ENCODE data around the gene TCF12.
"Not testable (repeated sequence)": the region's sequence is repeated elsewhere in the genome, so short reads cannot be mapped to it uniquely, and the experiment has no call there.

TCF12 gene

GRCh38 chr15:56948000-56948763 is 29.7 kb downstream of the TCF12 start:
- DNase-seq = no peak

- DNase-seq = no peak
Measured at GRCh38 chr15:56948764-56949101, 30.3 kb downstream of the TCF12 start.

DNA sequence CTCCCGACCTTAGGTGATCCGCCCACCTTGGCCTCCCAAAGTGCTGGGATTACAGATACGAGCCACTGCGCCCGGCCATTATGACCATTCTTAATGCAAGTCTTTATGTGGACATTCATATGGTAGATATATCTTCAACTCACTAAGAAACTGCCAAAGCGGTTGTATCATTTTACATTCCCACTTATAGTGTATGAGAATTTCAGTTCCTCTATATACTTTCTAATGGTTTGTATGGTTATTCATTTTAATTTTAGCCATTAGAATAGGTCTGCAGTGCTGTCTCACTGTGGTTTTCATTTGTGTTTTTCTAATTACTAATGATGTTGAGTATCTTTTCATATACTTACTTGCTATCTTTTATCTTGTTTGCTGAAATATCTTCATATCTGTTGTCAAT is 32.5 kb downstream of the TCF12 start:
- no peak for DNase-seq

DNA sequence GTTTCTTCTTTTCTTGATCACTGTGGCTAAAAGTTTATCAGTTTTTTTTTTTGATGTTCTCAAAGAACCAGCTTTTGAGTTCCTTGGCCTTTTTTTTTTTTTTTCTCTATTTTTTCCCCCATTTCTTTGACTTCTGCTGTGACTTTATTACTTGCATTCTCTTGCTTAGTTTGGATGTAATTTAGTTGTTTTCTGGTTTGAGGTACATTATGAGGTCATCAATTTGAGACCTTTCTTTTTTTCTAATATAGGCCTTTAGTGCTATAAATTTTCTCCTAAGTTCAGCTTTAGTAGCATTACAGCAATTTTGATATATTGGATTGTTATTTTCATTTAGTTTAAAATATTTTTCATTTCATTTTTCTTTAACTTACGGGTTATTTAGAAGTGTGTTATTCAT is 35.3 kb downstream of the TCF12 start:
- no peak for DNase-seq

DNA sequence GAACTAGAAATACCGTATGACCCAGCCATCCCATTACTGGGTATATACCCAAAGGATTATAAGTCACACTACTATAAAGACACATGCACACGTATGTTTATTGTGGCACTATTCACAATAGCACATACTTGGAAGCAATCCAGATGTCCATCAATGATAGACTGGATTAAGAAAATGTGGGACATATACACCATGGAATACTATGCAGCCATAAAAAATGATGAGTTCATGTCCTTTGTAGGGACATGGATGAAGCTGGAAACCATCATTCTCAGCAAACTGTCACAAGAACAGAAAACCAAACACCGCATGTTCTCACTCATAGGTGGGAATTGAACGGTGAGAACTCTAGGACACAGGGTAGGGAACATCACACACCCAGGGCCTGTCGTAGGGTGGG is 36.6 kb downstream of the TCF12 start:
- not testable (repeated sequence) for DNase-seq

DNA sequence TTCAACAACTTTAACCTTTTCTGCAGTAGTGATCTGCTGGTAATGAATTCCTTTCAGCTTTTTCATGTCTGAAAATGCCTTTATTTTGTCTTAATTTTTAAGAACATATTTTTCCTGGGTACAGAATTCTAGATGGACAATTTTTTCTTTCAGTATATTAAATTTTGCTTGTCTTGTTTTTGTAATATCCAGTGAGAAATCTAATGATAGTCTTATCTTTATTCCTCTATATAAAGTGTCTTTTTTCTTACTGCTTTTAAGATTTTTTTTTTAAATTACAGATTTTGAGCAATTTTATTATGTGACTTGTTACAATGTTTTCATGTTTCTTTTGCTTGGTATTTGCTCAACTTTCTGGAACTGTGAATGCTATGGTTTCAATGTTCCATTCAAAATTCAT is 38.1 kb downstream of the TCF12 start:
- no peak for DNase-seq

- no peak for DNase-seq
Measured at GRCh38 chr15:56957812-56958406, 39.5 kb downstream of the TCF12 start.

- DNase-seq = no peak
Measured at GRCh38 chr15:56959318-56959648, 40.8 kb downstream of the TCF12 start.

DNA sequence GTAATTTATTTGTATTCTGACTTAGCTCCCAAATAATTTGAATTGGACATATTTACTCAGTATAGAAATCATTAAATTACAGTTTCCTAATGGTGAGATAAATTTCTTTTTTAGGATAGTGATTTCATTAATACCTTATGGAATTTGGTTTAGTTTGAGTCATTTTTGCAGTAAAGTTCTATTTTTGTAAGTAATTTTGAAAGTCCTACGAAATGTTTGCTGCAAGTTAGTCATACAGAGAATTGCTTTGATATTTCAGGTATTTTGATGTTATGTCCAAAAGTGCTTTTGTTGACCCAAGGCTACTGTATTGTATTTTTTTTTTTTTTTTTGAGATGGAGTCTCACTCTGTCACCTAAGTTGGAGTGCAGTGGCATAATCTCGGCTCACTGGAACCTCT is 41.7 kb downstream of the TCF12 start:
- DNase-seq = no peak

DNA sequence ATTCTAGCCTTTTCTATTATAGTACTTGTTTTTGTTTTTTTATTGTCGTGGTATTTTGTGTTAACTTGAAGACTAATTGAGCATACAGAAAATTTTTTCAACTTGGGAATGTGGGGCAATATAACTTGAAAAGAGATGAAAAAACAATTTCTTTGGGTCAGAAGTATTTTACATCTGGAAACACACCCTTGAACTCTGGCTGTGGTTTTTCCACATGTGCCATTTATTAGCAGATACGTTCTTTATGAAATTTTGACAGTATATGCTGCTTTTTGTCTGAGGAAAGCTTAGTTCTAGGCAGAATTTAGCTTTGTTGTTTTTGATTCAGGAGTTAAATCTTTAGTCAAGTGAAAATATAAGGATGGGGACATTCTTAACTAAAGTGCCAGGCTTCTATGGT is 44.7 kb downstream of the TCF12 start:
- no peak for DNase-seq

- no peak for DNase-seq
Measured at GRCh38 chr15:56963710-56964109, 45.3 kb downstream of the TCF12 start.

DNA sequence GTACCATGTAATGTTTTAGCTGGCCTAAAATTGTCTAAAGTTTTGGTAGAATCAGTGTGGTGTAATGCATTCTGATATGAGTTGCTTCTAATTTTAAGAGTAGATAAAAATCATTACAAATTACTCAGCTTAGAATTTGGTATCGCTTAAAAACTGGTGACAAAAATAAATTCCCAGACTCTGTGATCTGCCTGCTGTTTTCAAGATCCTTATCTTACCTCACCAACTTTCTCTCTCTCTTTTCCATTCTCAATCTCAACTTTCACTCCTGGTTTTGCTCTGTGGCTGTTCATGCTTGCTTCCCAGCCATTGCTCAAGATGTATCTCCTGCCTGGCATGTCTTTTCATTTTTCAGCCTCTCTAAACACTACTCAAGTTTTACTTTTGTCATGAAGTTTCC is 45.7 kb downstream of the TCF12 start:
- DNase-seq = no peak

- DNase-seq = no peak
Measured at GRCh38 chr15:56965231-56966013, 47.0 kb downstream of the TCF12 start.

DNA sequence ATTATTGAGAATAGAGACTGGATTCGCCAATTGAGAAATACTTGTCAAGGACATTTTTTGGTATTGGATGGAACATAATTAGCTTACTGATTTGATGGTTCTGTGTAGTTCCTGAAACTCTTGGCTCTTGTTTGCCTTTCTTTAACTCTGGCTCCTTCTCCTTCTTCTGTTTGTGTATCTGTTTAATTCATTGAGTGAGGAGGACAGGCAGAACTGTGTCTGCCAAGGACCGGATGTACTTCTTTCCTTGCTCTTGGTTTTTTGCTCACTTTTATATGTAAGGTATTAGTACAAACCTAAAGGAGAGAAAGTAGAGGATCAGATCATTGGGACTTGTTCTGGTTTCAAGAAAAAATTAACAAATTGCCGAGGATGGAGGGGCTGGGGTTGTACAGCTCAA is 48.9 kb downstream of the TCF12 start:
- no peak for DNase-seq

- no peak for DNase-seq
Measured at GRCh38 chr15:56968256-56968655, 49.8 kb downstream of the TCF12 start.

DNA sequence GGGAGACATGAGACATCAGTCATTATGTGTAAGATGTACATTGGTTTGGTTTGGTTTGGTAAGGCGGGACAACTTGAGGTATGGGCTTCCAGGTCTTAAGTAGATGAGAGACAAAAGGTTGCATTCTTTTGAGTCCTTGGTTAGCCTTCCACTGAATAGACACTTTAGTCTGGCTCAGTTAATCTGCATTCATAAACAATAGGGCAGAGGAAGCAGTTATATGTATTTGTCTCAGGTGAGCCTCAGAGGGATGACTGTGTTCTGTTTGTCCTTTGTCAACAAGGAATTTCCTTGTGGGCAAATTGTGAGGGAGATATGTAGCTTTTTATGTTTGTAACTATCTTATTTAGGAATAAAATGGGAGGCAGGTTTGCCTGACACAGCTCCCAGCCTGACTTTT is 50.4 kb downstream of the TCF12 start:
- no peak for DNase-seq

GRCh38 chr15:56969265-56969895 is 50.9 kb downstream of the TCF12 start:
- DNase-seq = no peak

DNA sequence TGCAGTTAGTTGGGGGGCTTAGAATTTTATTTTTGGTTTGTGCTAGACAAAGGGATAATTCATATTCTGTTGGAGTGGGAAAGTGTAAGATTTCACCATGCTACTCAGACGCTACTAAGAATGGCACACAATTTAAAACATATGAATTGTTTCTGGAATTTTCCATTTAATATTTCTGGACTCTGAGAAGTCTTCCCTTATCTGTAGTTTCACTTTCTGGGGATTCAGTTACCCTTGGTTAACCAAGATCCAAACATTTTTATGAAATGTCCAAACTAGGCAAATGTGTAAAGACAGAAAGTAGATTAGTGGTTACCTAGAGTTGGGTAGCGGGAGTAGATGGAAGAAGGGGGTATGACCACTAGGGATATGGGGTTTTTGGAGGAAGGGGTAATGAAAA is 53.1 kb downstream of the TCF12 start:
- no peak for DNase-seq

DNA sequence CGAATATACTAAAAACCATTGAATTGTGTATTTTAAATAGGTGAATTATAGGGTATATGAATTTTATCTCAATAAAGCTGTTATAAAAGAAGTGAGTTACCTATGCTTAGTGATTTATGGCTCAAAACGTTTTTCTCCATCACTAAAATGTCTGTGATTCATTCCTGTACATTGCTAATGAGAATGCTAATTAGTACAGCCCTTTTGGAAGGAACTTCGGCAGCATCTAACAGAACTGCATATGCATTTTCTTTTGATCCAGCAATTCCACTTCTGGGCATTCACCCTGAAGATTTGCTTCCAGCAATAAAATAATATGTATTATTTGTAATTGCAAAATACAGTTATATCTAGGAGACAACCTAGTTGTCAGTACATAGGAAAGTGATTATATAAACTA is 53.6 kb downstream of the TCF12 start:
- DNase-seq = no peak

GRCh38 chr15:56972426-56972825 is 54.0 kb downstream of the TCF12 start:
- no peak for DNase-seq

DNA sequence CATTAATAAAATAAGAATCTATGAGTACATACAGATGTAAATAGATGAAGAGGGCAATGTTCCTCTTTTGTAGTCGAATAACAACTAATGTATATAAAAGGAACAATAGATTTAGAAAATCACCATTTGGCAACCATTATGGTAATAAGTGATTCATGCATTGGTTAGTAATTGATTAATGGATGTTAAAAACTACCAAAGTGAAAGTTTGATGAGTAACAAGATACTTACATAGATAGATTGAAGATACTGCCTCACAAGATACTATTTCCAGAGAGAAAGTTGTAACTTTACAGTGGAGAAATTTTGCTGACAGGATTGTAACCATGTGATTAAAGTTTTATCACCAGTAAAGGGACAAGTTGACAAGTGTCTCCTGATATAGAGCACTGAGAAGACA is 55.0 kb downstream of the TCF12 start:
- DNase-seq = no peak

- DNase-seq = no peak
Measured at GRCh38 chr15:56977232-56977631, 58.8 kb downstream of the TCF12 start.

- DNase-seq = no peak
Measured at GRCh38 chr15:56978898-56979662, 60.6 kb downstream of the TCF12 start.
